ENCODE data around the gene SUPT20HL1.

SUPT20HL1 gene

GRCh38 chrX:24395775-24396174 lies 35.3 kb downstream of the SUPT20HL1 start:
- Histone ChIP-seq H3K27me3 (replicated peaks; ENCODE audit: control insufficient read depth, insufficient read depth, low read length, poor library complexity, severe bottlenecking) (no peaks in the 10 kb centered on the region), H3K4me1 (ENCODE audit: control insufficient read depth, insufficient read depth, low read length, poor library complexity, severe bottlenecking) (no peaks in the 10 kb centered on the region), H3K4me3 (ENCODE audit: insufficient read depth, low read depth, low read length, poor library complexity, severe bottlenecking) (no peak overlapping the region), H3K27ac (ENCODE audit: insufficient read depth, low read length, poor library complexity, severe bottlenecking) (no peak overlapping the region), H3K36me3 (ENCODE audit: control insufficient read depth, insufficient read depth, low read length) (no peaks in the 10 kb centered on the region), H3K9me3 (ENCODE audit: control insufficient read depth, low read length) (no peaks in the 10 kb centered on the region)
- DNase-seq = peak; percentile 2 to 23 (median 11)

- Histone ChIP-seq H3K9me3 (ENCODE audit: control insufficient read depth, low read length) (no peaks in the 10 kb centered on the region), H3K4me3 (ENCODE audit: insufficient read depth, low read depth, low read length, poor library complexity, severe bottlenecking) (no peak overlapping the region), H3K4me1 (ENCODE audit: control insufficient read depth, insufficient read depth, low read length, poor library complexity, severe bottlenecking) (no peaks in the 10 kb centered on the region), H3K27me3 (replicated peaks; ENCODE audit: control insufficient read depth, insufficient read depth, low read length, poor library complexity, severe bottlenecking) (no peaks in the 10 kb centered on the region), H3K27ac (ENCODE audit: insufficient read depth, low read length, poor library complexity, severe bottlenecking) (no peak overlapping the region), H3K36me3 (ENCODE audit: control insufficient read depth, insufficient read depth, low read length) (no peaks in the 10 kb centered on the region)
- DNase-seq = no peak
Observed at GRCh38 chrX:24396236-24396930, 35.9 kb downstream of the SUPT20HL1 start.

DNA sequence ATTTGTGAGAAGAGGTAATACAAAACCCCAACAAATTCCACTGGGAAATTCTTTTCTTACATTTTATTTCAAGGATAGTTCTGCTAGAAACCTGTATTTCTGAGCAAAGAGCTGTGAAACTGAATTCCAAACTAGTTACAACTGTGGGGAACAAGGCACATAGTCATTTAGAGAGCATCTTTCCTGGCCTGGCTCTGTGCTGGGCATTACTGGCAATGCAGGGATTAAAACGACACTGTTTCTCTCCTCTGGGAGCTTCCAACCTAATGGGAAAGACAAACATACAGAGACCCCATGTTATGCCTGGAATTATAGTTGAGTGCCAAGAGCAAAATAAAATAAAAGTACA lies 36.5 kb downstream of the SUPT20HL1 start:
- Histone ChIP-seq H3K27me3 (replicated peaks; ENCODE audit: control insufficient read depth, insufficient read depth, low read length, poor library complexity, severe bottlenecking) (no peaks in the 10 kb centered on the region), H3K27ac (ENCODE audit: insufficient read depth, low read length, poor library complexity, severe bottlenecking) (no peak overlapping the region)

GRCh38 chrX:24398766-24399165 lies 38.3 kb downstream of the SUPT20HL1 start:
- H3K27ac ChIP-seq (ENCODE audit: insufficient read depth, low read length, poor library complexity, severe bottlenecking) = no peak overlapping the region
- no peaks in the 10 kb centered on the region for H3K9me3 ChIP-seq (ENCODE audit: control insufficient read depth, low read length)
- H3K27me3 ChIP-seq (replicated peaks; ENCODE audit: control insufficient read depth, insufficient read depth, low read length, poor library complexity, severe bottlenecking) = no peaks in the 10 kb centered on the region
- no peaks in the 10 kb centered on the region for H3K36me3 ChIP-seq (ENCODE audit: control insufficient read depth, insufficient read depth, low read length)
- H3K4me1 ChIP-seq (ENCODE audit: control insufficient read depth, insufficient read depth, low read length, poor library complexity, severe bottlenecking) = no peaks in the 10 kb centered on the region
- H3K4me3 ChIP-seq (ENCODE audit: insufficient read depth, low read depth, low read length, poor library complexity, severe bottlenecking) = no peak overlapping the region
- DNase-seq = no peak

More for the DNA sequence above, 36.5 kb downstream of the SUPT20HL1 start:
- Histone ChIP-seq H3K4me1 (ENCODE audit: control insufficient read depth, insufficient read depth, low read length, poor library complexity, severe bottlenecking) (no peaks in the 10 kb centered on the region), H3K36me3 (ENCODE audit: control insufficient read depth, insufficient read depth, low read length) (no peaks in the 10 kb centered on the region), H3K9me3 (ENCODE audit: control insufficient read depth, low read length) (no peaks in the 10 kb centered on the region), H3K4me3 (ENCODE audit: insufficient read depth, low read depth, low read length, poor library complexity, severe bottlenecking) (no peak overlapping the region)
- DNase-seq = no peak

GRCh38 chrX:24399550-24399949 lies 39.1 kb downstream of the SUPT20HL1 start:
- Histone ChIP-seq H3K36me3 (ENCODE audit: control insufficient read depth, insufficient read depth, low read length) (no peaks in the 10 kb centered on the region), H3K9me3 (ENCODE audit: control insufficient read depth, low read length) (no peaks in the 10 kb centered on the region), H3K4me3 (ENCODE audit: insufficient read depth, low read depth, low read length, poor library complexity, severe bottlenecking) (no peak overlapping the region), H3K27ac (ENCODE audit: insufficient read depth, low read length, poor library complexity, severe bottlenecking) (no peak overlapping the region), H3K27me3 (replicated peaks; ENCODE audit: control insufficient read depth, insufficient read depth, low read length, poor library complexity, severe bottlenecking) (no peaks in the 10 kb centered on the region), H3K4me1 (ENCODE audit: control insufficient read depth, insufficient read depth, low read length, poor library complexity, severe bottlenecking) (no peaks in the 10 kb centered on the region)
- DNase-seq = no peak

- Histone ChIP-seq H3K27ac (ENCODE audit: insufficient read depth, low read length, poor library complexity, severe bottlenecking) (no peak overlapping the region), H3K27me3 (replicated peaks; ENCODE audit: control insufficient read depth, insufficient read depth, low read length, poor library complexity, severe bottlenecking) (no peaks in the 10 kb centered on the region), H3K4me3 (ENCODE audit: insufficient read depth, low read depth, low read length, poor library complexity, severe bottlenecking) (no peak overlapping the region), H3K9me3 (ENCODE audit: control insufficient read depth, low read length) (no peaks in the 10 kb centered on the region), H3K4me1 (ENCODE audit: control insufficient read depth, insufficient read depth, low read length, poor library complexity, severe bottlenecking) (no peaks in the 10 kb centered on the region), H3K36me3 (ENCODE audit: control insufficient read depth, insufficient read depth, low read length) (no peaks in the 10 kb centered on the region)
- DNase-seq = no peak
Observed at GRCh38 chrX:24405959-24406358, 45.5 kb downstream of the SUPT20HL1 start.
